GM12891 (cell line): ENCODE results near the gene P2RY8.

Experiments
- PAX5 ChIP-seq: IDR thresholded peaks from 2 replicates; pipeline ENCODE4 v1.6.1; 2011; ENCODE audit warnings: low read length, moderate library complexity, mild to moderate bottlenecking; ENCODE audit not compliant: insufficient read depth, severe bottlenecking
- POLR2A ChIP-seq: IDR thresholded peaks from 2 replicates; pipeline ENCODE4 v1.6.1; 2011; ENCODE audit warnings: low read depth, low read length, control low read depth
- POLR2AphosphoS5 ChIP-seq: IDR thresholded peaks from 2 replicates; pipeline ENCODE4 v1.6.1; 2011; ENCODE audit warnings: low read depth, low read length, control low read depth
- SPI1 ChIP-seq: IDR thresholded peaks from 2 replicates; pipeline ENCODE4 v1.6.1; 2011; ENCODE audit warnings: low read depth, low read length, control low read depth
- TAF1 ChIP-seq: IDR thresholded peaks from 2 replicates; pipeline ENCODE4 v1.6.1; 2011; ENCODE audit warnings: low read depth, low read length, control low read depth

DNA sequence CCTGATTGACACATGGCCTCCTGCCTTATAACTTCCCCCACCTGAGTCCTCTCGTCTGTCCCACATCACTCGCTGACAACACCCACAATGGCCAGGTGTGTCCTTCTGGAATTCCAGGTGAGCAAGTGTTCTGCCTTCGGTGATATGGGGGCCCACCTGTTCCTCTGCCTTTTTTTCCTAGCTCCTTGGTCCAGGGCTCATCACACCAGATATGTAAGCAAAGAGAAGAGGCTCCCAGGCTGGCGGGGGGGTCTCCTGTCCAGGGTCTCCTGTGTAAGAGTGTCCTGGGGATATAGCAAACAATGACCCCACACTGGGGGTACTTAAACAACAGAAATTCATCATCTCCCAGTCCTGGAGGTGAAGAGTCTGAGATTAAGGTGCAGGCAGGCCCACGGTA, 25.2 kb downstream of the P2RY8 start:
- TF ChIP-seq POLR2AphosphoS5 (no peak), TAF1 (no peak), POLR2A (no peak), PAX5 (no peak), SPI1 (no peak)
